GM12873 (cell line): ENCODE measurements around the gene WDR4.
A peak's percentile ranks its signal among the peaks of the same experiment; 100 is the strongest.

Experiments
- TF ChIP-seq, protein P1 (sequence below): IDR thresholded peaks from 2 replicates; pipeline ENCODE4 v1.5.1; 2012; ENCODE audit warnings: low read depth, mild to moderate bottlenecking, moderate library complexity, low read length, control low read depth; ENCODE audit not compliant: insufficient read depth; ENCODE audit errors: missing control alignments

Gene WDR4

DNA sequence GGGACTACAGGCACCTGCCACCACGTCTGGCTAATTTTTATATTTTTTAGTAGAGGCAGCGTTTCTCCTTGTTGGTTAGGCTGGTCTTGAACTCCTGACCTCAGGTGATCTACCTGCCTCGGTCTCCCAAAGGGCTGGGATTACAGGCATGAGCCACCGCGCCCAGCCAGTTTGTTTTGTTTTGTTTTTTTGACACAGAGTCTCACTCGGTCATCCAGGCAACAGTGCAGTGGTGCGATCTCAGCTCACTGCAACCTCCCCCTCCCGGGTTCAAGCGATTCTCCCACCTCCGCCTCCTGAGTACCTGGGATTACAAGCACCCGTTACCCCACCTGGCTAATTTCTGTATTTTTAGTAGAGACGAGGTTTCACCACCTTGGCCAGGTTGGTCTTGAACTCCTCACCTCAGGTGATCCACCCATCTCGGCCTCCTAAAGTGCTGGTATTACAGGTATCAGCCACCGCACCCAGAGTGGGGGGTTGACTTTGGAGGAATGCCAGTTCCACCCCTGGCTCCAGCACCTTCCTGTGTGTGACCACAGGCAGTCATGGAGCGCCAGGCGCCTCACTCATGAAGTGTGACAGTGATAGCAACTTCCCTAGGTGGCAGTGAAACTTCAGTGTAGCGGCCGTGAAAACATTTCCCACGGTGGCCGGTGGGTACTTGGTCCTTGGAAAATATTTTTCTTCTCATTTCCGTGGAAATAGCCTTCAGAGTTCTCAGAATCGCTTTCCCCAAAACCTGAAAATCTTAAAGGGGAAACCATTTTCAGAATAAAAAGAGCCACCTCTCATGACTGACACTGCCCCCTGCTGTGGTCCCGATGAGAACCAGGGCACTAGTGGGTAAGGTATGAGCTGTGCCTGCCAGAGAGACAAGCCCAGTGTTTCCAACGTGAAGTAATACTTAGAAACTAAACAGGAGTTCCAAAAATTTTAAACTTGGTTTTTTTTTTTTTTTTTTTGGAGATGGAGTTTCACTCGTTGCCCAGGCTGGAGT lies 48.6 kb downstream of the WDR4 start:
- TF ChIP-seq, protein P1, sequence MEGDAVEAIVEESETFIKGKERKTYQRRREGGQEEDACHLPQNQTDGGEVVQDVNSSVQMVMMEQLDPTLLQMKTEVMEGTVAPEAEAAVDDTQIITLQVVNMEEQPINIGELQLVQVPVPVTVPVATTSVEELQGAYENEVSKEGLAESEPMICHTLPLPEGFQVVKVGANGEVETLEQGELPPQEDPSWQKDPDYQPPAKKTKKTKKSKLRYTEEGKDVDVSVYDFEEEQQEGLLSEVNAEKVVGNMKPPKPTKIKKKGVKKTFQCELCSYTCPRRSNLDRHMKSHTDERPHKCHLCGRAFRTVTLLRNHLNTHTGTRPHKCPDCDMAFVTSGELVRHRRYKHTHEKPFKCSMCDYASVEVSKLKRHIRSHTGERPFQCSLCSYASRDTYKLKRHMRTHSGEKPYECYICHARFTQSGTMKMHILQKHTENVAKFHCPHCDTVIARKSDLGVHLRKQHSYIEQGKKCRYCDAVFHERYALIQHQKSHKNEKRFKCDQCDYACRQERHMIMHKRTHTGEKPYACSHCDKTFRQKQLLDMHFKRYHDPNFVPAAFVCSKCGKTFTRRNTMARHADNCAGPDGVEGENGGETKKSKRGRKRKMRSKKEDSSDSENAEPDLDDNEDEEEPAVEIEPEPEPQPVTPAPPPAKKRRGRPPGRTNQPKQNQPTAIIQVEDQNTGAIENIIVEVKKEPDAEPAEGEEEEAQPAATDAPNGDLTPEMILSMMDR, result no peak

GRCh38 chr21:42829954-42830353 lies 49.4 kb downstream of the WDR4 start:
- TF ChIP-seq, protein P1, result no peak

DNA sequence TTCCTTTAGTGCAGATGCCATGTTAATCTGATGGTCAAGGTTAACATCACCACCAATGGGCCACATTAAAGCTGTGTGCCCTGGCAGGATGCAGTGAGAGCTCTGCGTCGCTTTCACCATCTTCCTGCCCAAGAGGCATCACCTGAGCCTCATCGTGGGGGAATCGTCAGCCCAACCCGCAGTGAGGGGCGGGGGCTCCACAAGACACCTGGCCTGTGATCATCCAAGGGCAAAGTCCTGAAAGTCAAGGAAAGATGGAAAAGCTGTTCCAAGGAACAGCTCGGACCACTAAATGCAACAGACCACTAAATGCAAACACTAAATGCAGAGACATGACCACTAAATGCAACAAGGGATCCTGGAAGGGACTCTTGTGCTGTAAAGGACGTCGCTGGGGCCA lies 49.9 kb downstream of the WDR4 start:
- TF ChIP-seq, protein P1, result no peak

DNA sequence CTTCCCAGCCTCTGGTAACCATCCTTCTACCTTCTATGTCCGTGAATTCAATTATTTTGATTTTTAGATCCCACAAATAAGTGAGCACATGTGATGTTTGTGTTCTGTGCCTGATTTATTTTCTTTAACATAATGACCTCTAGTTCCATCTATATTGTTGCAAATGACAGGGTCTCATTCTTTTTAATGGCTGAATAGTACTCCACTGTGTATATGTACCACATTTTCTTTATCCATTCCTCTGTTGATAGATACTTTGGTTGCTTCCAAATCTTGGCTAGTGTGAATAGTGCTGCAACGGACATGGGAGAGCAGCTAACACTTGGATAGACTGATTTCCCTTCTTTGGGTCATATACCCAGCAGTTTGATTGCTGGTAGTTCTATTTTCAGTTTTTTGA lies 51.8 kb downstream of the WDR4 start:
- TF ChIP-seq, protein P1, result no peak

GRCh38 chr21:42820616-42821465 lies 58.5 kb downstream of the WDR4 start:
- TF ChIP-seq, protein P1, result no peak

- TF ChIP-seq, protein P1, result no peak
Measured at GRCh38 chr21:42819861-42820615, 59.3 kb downstream of the WDR4 start.

GRCh38 chr21:42818328-42818749 lies 61.0 kb downstream of the WDR4 start:
- TF ChIP-seq, protein P1, result peak; percentile 68
